Esophagus muscularis mucosa (tissue), 4 donors: ENCODE data around the gene TESMIN. TPM values are rescaled to one million over a fixed set of nuclear protein-coding genes. Genes with fewer than 3 reads are reported as not detected.

Source experiments
- DNase-seq: peaks from one replicate; pipeline ENCODE4 v3.0.0-alpha.2; 2017; ENCODE audit errors: extremely low spot score
- H3K27ac ChIP-seq, 4 donors: fragments of 200-600 bp; sonication (generic); replicated peaks in 1 of 4; 1 replicate in 3 of 4; 2 replicates in 1 of 4; pipeline ENCODE4 v1.5.1; 2016 to 2019; ENCODE audit warnings: mild to moderate bottlenecking in 1 of 4
- H3K27me3 ChIP-seq, 4 donors: fragments of 200-600 bp; sonication (generic); one replicate each; pipeline versions ENCODE4 v1.5.1 to v1.6.0; 2016 to 2019
- H3K36me3 ChIP-seq, 4 donors: fragments of 200-600 bp; sonication (generic); one replicate each; pipeline ENCODE4 v1.5.1; 2016 to 2019
- H3K4me1 ChIP-seq, 4 donors: fragments of 200-600 bp; sonication (generic); one replicate each; pipeline ENCODE4 v1.5.1; 2016 to 2019
- H3K4me3 ChIP-seq, 4 donors: fragments of 200-600 bp; sonication (generic); 1 replicate in 2 of 4; 2 replicates in 2 of 4; pipeline ENCODE4 v1.5.1; 2016 to 2019; ENCODE audit warnings: mild to moderate bottlenecking in 4 of 4, moderate library complexity in 1 of 4
- H3K9me3 ChIP-seq, 4 donors: fragments of 200-600 bp; sonication (generic); 1 replicate in 3 of 4; 2 replicates in 1 of 4; pipeline ENCODE4 v1.5.1; 2016 to 2019
- EP300 ChIP-seq: sonication (generic); formaldehyde crosslinking; IDR thresholded peaks from one replicate; pipeline ENCODE4 v1.6.1; 2017; ENCODE audit warnings: antibody characterized with exemption
- POLR2A ChIP-seq: fragments of 450-650 bp; IDR thresholded peaks from one replicate; pipeline ENCODE4 v1.6.1; 2017; ENCODE audit warnings: antibody characterized with exemption, moderate library complexity, mild to moderate bottlenecking, low read depth
- POLR2AphosphoS5 ChIP-seq, 2 donors: sonication (generic); formaldehyde crosslinking; IDR thresholded peaks; one replicate each; pipeline ENCODE4 v1.6.1; 2017; ENCODE audit warnings: antibody characterized with exemption in 2 of 2
- WGBS: methylation state at CpG from one replicate; pipeline ENCODE4 v1.1.5; 2018; 5-methylcytosine and 5-hydroxymethylcytosine counted together
- intact Hi-C: fragments of 100-400 bp; cut with DNase I; formaldehyde crosslinking; loops from one replicate; pipeline ENCODE4 v1.15.1; 2023
- total RNA-seq, 4 donors: library from RNA; depleted of rRNA; stranded (reverse); fragments of >200 nt; gene quantifications; one replicate each; pipeline versions ENCODE4 v1.1.0 to v1.2.1, GENCODE V29; 2016
- TF ChIP-seq, protein P1 (sequence below), 3 experiments: fragments of 200-600 bp in 2 of 3; fragments of 450-650 bp in 1 of 3; sonication (generic) in 2 of 3; IDR thresholded peaks; one replicate each; pipeline ENCODE4 v1.5.1; 2017 to 2019; ENCODE audit warnings: antibody characterized with exemption in 3 of 3, mild to moderate bottlenecking in 2 of 3, moderate library complexity in 1 of 3

TESMIN gene
- total RNA-seq, 4 donors from 2014 or later = 0.78 to 2.5 (median 1.4) TPM

DNA sequence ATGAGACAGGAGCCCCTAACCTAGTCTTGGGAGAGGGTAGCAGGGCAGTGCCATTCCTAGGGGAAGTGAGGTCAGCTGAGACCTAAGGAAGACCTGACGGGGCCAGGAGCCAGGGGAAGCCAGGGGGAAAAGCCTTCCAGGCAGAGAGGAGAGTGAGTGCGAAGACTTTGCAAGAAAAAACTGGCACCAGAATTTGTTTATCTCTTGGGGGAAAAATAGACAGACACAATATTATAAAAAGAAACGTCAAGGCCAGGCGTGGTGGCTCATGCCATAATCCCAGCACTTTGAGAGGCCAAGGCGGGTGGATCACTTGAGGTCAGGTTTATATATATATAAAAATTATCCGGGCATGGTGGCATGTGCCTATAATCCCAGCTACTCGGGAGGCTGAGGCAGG, 26.9 kb upstream of the TESMIN start:
- WGBS = 59% methylated on average over 7 of the region's 7 CpGs
- DNase-seq = no peak
- Histone ChIP-seq H3K4me1 (peaks cover 5 to 20% (median 17%) of the 10 kb centered on the region in 4 donors), H3K27ac (peak overlapping the region in 1 of 4 donors; percentile 53), H3K4me3 (no peak overlapping the region), H3K9me3 (no peaks in the 10 kb centered on the region), H3K36me3 (peaks cover 83 to 100% (median 98%) of the 10 kb centered on the region in 4 donors), H3K27me3 (no peaks in the 10 kb centered on the region)
- intact Hi-C loops = no loop called here
- TF ChIP-seq POLR2A = no peak
- no peak for TF ChIP-seq EP300
- no peak for TF ChIP-seq POLR2AphosphoS5 (IDR thresholded peaks at IDR 0.05)
- TF ChIP-seq, protein P1, sequence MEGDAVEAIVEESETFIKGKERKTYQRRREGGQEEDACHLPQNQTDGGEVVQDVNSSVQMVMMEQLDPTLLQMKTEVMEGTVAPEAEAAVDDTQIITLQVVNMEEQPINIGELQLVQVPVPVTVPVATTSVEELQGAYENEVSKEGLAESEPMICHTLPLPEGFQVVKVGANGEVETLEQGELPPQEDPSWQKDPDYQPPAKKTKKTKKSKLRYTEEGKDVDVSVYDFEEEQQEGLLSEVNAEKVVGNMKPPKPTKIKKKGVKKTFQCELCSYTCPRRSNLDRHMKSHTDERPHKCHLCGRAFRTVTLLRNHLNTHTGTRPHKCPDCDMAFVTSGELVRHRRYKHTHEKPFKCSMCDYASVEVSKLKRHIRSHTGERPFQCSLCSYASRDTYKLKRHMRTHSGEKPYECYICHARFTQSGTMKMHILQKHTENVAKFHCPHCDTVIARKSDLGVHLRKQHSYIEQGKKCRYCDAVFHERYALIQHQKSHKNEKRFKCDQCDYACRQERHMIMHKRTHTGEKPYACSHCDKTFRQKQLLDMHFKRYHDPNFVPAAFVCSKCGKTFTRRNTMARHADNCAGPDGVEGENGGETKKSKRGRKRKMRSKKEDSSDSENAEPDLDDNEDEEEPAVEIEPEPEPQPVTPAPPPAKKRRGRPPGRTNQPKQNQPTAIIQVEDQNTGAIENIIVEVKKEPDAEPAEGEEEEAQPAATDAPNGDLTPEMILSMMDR (IDR thresholded peaks at IDR 0.05) = no peak

DNA sequence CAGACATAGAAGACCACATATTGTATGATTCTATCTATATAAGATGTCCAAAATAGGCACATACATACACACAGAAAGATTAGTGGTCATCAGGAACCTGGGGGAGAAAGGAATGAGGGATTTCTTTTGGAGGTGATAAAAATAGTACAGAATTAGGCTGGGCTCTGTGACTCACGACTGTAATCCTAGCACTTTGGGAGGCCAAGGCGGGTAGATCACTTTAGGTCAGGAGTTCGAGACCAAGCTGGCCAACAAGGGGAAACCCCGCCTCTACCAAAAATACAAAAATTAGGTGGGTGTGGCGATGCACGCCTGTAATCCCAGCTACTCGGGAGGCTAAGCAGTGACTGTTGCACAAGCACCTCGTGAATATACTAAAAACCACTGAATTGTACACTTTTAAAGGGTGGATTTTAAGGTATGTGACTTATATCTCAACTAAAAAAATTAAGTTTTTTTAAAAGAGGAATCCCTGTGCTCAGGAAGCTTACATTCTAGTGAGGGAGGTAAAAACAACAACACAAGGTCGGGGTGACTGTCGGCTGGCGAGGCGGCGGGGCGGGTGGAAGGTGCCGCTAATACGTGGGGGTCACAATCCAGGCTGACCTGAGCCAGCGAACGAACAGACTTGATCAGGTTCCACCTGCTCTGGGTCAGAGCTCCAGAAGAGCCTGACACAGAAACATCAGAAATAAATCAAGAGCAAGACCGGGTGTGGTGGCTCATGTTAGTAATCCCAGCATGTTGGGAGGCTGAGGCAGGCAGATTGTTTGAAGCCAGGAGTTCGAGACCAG, 25.3 kb upstream of the TESMIN start:
- no peak overlapping the region for H3K27ac ChIP-seq
- no peak overlapping the region for H3K4me3 ChIP-seq
- peaks cover 84 to 100% (median 98%) of the 10 kb centered on the region in 4 donors for H3K36me3 ChIP-seq
- intact Hi-C loops = no loop called here
- TF ChIP-seq POLR2A (no peak), POLR2AphosphoS5 (IDR thresholded peaks at IDR 0.05) (no peak), EP300 (no peak)
- TF ChIP-seq, protein P1 (IDR thresholded peaks at IDR 0.05) = no peak
- peaks cover 5 to 20% (median 17%) of the 10 kb centered on the region in 4 donors for H3K4me1 ChIP-seq
- DNase-seq = no peak
- H3K9me3 ChIP-seq = no peaks in the 10 kb centered on the region
- no peaks in the 10 kb centered on the region for H3K27me3 ChIP-seq
- WGBS = 90% methylated on average over 20 of the region's 20 CpGs

DNA sequence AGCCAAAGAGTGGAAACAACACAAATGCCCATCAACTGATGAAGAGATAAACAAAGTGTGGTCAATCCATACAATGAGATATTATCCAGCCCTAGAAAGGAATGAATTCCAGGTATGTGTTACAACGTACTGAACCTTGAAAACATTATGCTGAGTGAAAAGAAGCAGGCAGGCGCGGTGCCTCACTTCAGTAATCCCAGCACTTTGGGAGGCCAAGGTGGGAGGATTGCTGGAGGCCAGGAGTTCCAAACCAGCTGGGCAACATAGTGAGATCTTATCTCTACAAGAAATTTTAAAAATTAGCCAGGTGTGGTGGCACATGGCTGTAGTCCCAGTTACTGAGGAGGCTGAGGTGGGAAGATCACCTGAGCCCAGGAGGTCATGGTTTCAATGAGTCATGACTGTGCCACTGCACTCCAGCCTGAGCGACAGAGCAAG, 24.6 kb upstream of the TESMIN start:
- TF ChIP-seq POLR2AphosphoS5 (IDR thresholded peaks at IDR 0.05) (no peak), POLR2A (no peak)
- DNase-seq = no peak
- no peaks in the 10 kb centered on the region for H3K9me3 ChIP-seq
- H3K4me1 ChIP-seq = peaks cover under 1 to 20% (median 17%) of the 10 kb centered on the region in 4 donors
- H3K27ac ChIP-seq = no peak overlapping the region
- H3K27me3 ChIP-seq = no peaks in the 10 kb centered on the region
- H3K4me3 ChIP-seq = no peak overlapping the region
- WGBS = 83% methylated on average over 4 of the region's 4 CpGs
- intact Hi-C loops = no loop called here
- H3K36me3 ChIP-seq = peaks cover 82 to 100% (median 98%) of the 10 kb centered on the region in 4 donors

DNA sequence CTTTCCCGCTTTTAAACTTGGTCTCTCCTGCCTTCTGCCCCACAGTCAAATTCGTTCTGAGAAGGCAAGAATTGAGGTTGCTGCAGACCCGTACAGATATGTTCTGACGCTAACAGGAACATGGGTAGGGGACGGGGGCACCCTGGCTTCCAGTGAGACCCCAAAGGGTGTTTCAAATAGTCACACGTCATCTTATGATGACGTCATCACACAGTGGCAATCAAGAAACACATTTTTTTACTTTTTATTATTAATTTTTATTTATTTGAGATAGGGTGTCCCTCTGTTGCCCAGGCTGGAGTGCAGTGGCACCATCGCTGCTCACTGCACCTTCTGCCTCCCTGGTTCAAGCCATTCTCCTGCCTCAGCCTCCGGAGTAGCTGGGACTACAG, 22.9 kb upstream of the TESMIN start:
- no peak for TF ChIP-seq POLR2A
- no peak for TF ChIP-seq POLR2AphosphoS5 (IDR thresholded peaks at IDR 0.05)
- TF ChIP-seq, protein P1 (IDR thresholded peaks at IDR 0.05) = no peak
- no peak for TF ChIP-seq EP300
- 77% methylated on average over 9 of the region's 9 CpGs for WGBS
- no peak overlapping the region for H3K27ac ChIP-seq
- DNase-seq = no peak
- intact Hi-C loops = no loop called here
- peaks cover 0 to 20% (median 17%) of the 10 kb centered on the region in 4 donors for H3K4me1 ChIP-seq
- H3K9me3 ChIP-seq = no peaks in the 10 kb centered on the region
- peaks cover 82 to 100% (median 98%) of the 10 kb centered on the region in 4 donors for H3K36me3 ChIP-seq
- H3K4me3 ChIP-seq = no peak overlapping the region
- H3K27me3 ChIP-seq = no peaks in the 10 kb centered on the region

DNA sequence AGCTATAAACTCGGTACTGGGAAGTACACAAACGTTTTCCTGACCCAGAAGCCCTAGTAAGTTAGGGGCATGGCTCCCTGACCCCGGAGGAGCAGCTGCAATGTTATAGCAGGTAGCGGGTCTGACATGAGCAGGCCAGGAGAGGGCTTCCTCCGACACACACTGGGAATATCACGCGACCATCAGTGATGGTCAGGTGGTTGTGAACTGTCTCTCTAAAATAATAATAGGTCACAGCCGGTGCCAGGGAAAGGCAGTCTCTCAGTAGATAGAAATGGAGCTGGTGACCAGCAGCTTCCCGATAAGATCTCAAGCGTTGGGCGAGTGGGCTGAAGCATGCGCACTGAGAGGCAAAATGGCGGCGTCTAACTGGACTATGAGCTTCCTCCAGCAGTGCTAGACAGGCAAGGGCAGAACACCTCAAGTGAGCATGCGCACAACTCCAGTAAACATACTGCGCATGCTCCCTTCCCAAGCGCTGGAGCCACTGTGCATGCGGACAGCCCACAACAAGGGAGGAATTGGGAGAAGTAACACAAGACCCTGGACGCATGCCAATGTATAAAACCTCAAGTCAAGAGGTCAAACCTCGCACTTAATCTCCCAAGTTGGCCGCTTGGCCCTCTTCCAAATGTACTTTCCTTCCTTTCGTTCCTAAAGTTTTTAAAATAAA, 22.3 kb upstream of the TESMIN start:
- TF ChIP-seq POLR2A (no peak), POLR2AphosphoS5 (IDR thresholded peaks at IDR 0.05) (no peak), EP300 (no peak)
- TF ChIP-seq, protein P1 (IDR thresholded peaks at IDR 0.05) = no peak
- Histone ChIP-seq H3K4me1 (peaks cover 0 to 18% (median 15%) of the 10 kb centered on the region in 4 donors), H3K27me3 (no peaks in the 10 kb centered on the region), H3K9me3 (no peaks in the 10 kb centered on the region), H3K36me3 (peaks cover 82 to 100% (median 99%) of the 10 kb centered on the region in 4 donors), H3K4me3 (no peak overlapping the region), H3K27ac (no peak overlapping the region)
- 75% methylated on average over 22 of the region's 22 CpGs for WGBS
- intact Hi-C loops = no loop called here
- no peak for DNase-seq
